ENCODE data around the gene SNX25.

The SNX25 gene

GRCh38 chr4:185379326-185380295, 170.2 kb downstream of the SNX25 start:
- TF ChIP-seq, protein P1, sequence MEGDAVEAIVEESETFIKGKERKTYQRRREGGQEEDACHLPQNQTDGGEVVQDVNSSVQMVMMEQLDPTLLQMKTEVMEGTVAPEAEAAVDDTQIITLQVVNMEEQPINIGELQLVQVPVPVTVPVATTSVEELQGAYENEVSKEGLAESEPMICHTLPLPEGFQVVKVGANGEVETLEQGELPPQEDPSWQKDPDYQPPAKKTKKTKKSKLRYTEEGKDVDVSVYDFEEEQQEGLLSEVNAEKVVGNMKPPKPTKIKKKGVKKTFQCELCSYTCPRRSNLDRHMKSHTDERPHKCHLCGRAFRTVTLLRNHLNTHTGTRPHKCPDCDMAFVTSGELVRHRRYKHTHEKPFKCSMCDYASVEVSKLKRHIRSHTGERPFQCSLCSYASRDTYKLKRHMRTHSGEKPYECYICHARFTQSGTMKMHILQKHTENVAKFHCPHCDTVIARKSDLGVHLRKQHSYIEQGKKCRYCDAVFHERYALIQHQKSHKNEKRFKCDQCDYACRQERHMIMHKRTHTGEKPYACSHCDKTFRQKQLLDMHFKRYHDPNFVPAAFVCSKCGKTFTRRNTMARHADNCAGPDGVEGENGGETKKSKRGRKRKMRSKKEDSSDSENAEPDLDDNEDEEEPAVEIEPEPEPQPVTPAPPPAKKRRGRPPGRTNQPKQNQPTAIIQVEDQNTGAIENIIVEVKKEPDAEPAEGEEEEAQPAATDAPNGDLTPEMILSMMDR (IDR thresholded peaks at IDR 0.05; ENCODE audit: insufficient read depth, low read depth, low read length, missing control alignments): no peak
- no peak overlapping the region for H3K4me3 ChIP-seq (ENCODE audit: low read depth, low read length)
- DNase-seq (ENCODE audit: low read depth): no peak

GRCh38 chr4:185380320-185380719, 170.9 kb downstream of the SNX25 start:
- TF ChIP-seq, protein P1 (IDR thresholded peaks at IDR 0.05; ENCODE audit: insufficient read depth, low read depth, low read length, missing control alignments): no peak
- H3K4me3 ChIP-seq (ENCODE audit: low read depth, low read length): no peak overlapping the region
- DNase-seq (ENCODE audit: low read depth): no peak

DNA sequence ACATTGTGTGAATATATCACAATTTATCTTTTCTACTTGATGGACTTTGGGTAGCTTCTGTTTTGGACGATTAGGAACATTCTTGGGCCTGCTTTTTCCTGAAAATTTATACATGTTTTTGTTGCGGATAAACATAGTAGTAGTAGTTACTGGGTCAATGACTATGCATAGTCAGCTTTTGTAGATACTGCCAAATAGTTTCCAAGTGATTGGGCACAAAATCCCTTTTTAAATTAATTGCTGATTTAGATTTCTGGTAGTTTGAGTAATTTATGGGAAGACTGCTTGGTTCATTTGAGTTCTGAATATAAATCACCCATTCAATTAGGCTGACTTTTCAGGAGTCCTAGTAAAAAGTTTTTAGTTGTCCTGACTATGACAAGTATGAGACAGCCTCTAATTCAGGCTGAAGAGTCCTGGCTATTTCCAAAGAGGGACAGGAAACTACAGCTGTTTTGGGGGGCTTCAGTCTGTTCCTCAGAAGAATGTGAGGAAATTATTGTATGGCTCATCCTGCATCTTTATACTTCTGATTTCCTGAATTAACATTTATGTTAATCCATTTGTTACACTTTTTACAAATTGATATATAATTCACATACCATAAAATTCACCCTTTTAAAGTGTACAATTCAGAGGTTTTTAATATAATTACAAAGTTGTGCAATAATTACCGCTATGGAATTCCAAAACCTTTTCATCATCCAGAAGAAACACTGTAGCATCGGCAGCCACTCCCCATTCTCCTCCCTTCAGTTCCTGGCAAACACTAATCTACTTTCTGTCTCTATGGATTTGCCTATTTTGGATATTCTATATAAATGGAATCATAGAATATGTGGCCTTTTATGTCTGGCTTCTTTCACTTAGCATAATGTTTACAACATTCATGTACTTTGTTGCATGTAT, 172.1 kb downstream of the SNX25 start:
- TF ChIP-seq, protein P1 (IDR thresholded peaks at IDR 0.05; ENCODE audit: insufficient read depth, low read depth, low read length, missing control alignments): no peak
- no peak overlapping the region for H3K4me3 ChIP-seq (ENCODE audit: low read depth, low read length)
- no peak for DNase-seq (ENCODE audit: low read depth)

DNA sequence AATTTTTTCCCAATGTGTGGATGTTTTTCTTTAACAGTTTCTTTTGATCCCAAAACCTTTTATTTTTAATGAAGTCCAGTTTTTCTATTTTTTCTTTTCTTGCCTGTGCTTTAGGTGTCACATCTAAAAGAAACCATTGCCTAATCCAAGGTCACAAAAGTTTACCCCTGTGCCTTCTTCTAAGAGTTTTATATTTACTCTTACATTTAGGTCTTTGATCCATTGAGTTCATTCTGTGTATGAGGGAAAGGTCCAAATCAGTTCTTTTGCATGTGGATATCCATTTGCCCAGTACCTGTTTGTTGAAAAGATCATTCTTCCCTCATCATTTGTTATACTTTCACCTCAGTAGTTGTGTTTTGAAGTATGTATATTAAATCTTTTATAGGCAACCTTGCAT, 173.4 kb downstream of the SNX25 start:
- TF ChIP-seq, protein P1 (IDR thresholded peaks at IDR 0.05; ENCODE audit: insufficient read depth, low read depth, low read length, missing control alignments): no peak
- no peak for DNase-seq (ENCODE audit: low read depth)
- H3K4me3 ChIP-seq (ENCODE audit: low read depth, low read length): no peak overlapping the region

GRCh38 chr4:185383451-185383850, 174.1 kb downstream of the SNX25 start:
- H3K4me3 ChIP-seq (ENCODE audit: low read depth, low read length): no peak overlapping the region
- no peak for DNase-seq (ENCODE audit: low read depth)
- TF ChIP-seq, protein P1 (IDR thresholded peaks at IDR 0.05; ENCODE audit: insufficient read depth, low read depth, low read length, missing control alignments): no peak

GRCh38 chr4:185384061-185384460, 174.7 kb downstream of the SNX25 start:
- no peak overlapping the region for H3K4me3 ChIP-seq (ENCODE audit: low read depth, low read length)
- TF ChIP-seq, protein P1 (IDR thresholded peaks at IDR 0.05; ENCODE audit: insufficient read depth, low read depth, low read length, missing control alignments): no peak
- no peak for DNase-seq (ENCODE audit: low read depth)

All from GM12865 (cell line).